MG63 (cell line): Measurements from ENCODE around the gene OPRD1. TPM values are rescaled to one million over a fixed set of nuclear protein-coding genes. Genes with fewer than 3 reads are reported as not detected.
A peak's percentile ranks its signal among the peaks of the same experiment; 100 is the strongest.
"Not testable (repeated sequence)": the region's sequence is repeated elsewhere in the genome, so short reads cannot be mapped to it uniquely, and the experiment has no call there.

Experiments used
- DNase-seq: peaks from one replicate; pipeline ENCODE4 v3.0.0-alpha.2; 2020
- H3K27me3 ChIP-seq: fragments of 250-450 bp; sonication (Bioruptor Pico); 2 replicates; pipeline ENCODE4 v1.5.1; 2020; ENCODE audit warnings: mild to moderate bottlenecking, moderate library complexity
- H3K36me3 ChIP-seq: fragments of 250-450 bp; sonication (Bioruptor Pico); 2 replicates; pipeline ENCODE4 v1.5.1; 2020; ENCODE audit warnings: mild to moderate bottlenecking, moderate library complexity
- H3K4me3 ChIP-seq: fragments of 250-450 bp; sonication (Bioruptor Pico); 2 replicates; pipeline ENCODE4 v1.5.1; 2020; ENCODE audit warnings: mild to moderate bottlenecking, moderate library complexity
- H3K9me3 ChIP-seq: fragments of 250-450 bp; sonication (Bioruptor Pico); 2 replicates; pipeline ENCODE4 v1.5.1; 2020; ENCODE audit warnings: mild to moderate bottlenecking, moderate library complexity
- total RNA-seq: library from RNA; depleted of rRNA; stranded (reverse); fragments of >200 nt; shearing (Covaris generic); gene quantifications from 2 replicates; pipeline ENCODE4 v1.2.3, GENCODE V29; 2014; ENCODE audit warnings: low replicate concordance

The OPRD1 gene
- total RNA-seq, 1 experiment from 2014 or later, result under 0.01 TPM

- Histone ChIP-seq H3K4me3 (no peak overlapping the region), H3K27me3 (no peaks in the 10 kb centered on the region), H3K36me3 (no peaks in the 10 kb centered on the region), H3K9me3 (no peaks in the 10 kb centered on the region)
- peak; percentile 52 for DNase-seq
These were observed 48.5 kb downstream of the OPRD1 start for GRCh38 chr1:28860332-28861073.

DNA sequence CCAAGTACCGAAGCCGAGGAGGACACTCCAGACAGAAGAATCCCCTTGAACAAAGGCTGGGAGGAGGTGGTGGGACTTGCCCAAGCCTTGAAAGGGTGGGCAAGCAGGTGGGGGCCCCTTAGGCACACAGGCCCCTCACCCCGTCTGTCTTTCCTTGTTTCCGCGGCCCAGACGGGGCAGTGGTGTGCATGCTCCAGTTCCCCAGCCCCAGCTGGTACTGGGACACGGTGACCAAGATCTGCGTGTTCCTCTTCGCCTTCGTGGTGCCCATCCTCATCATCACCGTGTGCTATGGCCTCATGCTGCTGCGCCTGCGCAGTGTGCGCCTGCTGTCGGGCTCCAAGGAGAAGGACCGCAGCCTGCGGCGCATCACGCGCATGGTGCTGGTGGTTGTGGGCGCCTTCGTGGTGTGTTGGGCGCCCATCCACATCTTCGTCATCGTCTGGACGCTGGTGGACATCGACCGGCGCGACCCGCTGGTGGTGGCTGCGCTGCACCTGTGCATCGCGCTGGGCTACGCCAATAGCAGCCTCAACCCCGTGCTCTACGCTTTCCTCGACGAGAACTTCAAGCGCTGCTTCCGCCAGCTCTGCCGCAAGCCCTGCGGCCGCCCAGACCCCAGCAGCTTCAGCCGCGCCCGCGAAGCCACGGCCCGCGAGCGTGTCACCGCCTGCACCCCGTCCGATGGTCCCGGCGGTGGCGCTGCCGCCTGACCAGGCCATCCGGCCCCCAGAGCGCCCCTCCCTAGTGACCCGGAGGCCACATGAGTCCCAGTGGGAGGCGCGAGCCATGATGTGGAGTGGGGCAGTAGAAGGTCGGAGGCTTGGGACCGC is 50.8 kb downstream of the OPRD1 start:
- H3K27me3 ChIP-seq, result no peaks in the 10 kb centered on the region
- no peaks in the 10 kb centered on the region for H3K36me3 ChIP-seq
- H3K9me3 ChIP-seq, result no peaks in the 10 kb centered on the region
- DNase-seq, result no peak
- H3K4me3 ChIP-seq, result no peak overlapping the region

DNA sequence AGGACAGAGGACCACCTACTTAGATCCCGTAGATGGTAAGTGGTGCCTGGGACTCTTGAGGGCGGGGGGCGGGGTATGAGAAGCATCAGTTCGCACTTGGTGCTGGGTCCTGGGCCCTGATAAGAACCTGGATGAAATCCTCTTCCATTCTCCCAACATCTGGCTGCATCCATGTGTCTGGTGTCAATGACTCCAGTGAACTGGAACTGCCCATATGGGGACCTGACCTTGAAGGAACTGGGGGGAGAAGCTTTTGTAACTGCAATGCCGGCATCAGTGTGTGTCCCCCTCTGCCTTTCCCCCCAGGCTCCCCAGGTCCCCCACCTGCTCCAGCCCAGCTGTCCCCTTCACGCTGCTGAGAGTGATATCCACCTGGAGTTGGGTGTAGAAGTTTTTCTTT is 52.7 kb downstream of the OPRD1 start:
- no peak for DNase-seq
- Histone ChIP-seq H3K27me3 (no peaks in the 10 kb centered on the region), H3K4me3 (no peak overlapping the region), H3K36me3 (no peaks in the 10 kb centered on the region), H3K9me3 (no peaks in the 10 kb centered on the region)

DNA sequence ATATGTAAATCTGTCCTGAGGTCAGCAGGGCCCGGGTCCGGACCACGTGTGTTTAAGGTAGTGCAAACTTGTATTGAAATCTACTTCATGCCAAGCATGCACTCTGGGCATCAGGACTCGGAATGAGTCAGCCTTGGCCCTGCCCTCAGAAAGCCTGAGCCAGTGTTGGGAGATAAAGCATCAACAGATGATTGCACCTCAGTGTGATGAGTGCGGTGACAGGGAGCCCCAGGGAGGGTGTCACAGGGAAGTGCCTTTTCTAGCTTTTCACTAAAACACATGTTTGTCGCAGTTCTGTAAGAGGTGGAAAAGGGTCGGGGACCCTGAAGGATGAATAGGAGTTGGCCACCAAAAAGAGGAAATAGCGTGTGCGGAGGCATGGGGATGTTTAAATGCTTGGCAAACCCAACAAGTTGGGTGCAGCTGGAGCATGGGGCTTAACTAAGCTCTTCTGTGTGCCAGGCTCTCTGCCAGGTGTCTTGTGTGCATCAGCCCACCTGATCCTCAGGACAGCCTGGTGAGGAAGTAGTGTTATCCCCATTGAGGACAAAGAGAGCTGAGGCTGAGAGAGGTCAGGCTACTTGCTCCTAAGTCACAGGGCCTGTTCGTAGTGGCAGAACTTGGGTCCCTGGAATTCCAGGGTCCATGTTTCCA is 54.2 kb downstream of the OPRD1 start:
- Histone ChIP-seq H3K27me3 (no peaks in the 10 kb centered on the region), H3K36me3 (no peaks in the 10 kb centered on the region), H3K9me3 (no peaks in the 10 kb centered on the region), H3K4me3 (no peak overlapping the region)
- DNase-seq, result peak; percentile 75

GRCh38 chr1:28867850-28868249 is 55.9 kb downstream of the OPRD1 start:
- H3K4me3 ChIP-seq, result no peak overlapping the region
- H3K27me3 ChIP-seq, result no peaks in the 10 kb centered on the region
- DNase-seq, result no peak
- no peaks in the 10 kb centered on the region for H3K36me3 ChIP-seq
- H3K9me3 ChIP-seq, result no peaks in the 10 kb centered on the region

DNA sequence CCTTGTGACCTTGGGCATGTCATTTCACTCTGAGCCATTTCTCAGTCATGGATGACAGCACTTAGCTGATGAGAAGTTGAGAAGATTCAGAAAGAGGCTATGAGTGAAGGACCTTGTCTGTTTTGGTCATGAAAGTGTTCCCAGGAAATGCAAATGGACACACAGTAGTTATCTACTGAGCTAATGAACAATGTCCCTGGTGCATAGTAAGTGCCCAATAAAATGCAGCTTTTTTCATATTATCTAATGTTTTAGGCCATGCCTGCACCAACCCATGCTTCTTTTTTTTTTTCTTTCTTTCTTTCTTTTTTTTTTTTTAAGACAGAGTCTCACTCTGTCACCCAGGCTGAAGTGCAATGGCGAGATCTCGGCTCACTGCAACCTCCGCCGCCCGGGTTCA is 58.0 kb downstream of the OPRD1 start:
- no peaks in the 10 kb centered on the region for H3K9me3 ChIP-seq
- no peak overlapping the region for H3K4me3 ChIP-seq
- no peak for DNase-seq
- H3K27me3 ChIP-seq, result no peaks in the 10 kb centered on the region
- no peaks in the 10 kb centered on the region for H3K36me3 ChIP-seq

GRCh38 chr1:28871631-28872401 is 59.8 kb downstream of the OPRD1 start:
- Histone ChIP-seq H3K36me3 (no peaks in the 10 kb centered on the region), H3K9me3 (no peaks in the 10 kb centered on the region), H3K4me3 (no peak overlapping the region), H3K27me3 (peaks cover 4% of the 10 kb centered on the region)
- DNase-seq, result no peak

DNA sequence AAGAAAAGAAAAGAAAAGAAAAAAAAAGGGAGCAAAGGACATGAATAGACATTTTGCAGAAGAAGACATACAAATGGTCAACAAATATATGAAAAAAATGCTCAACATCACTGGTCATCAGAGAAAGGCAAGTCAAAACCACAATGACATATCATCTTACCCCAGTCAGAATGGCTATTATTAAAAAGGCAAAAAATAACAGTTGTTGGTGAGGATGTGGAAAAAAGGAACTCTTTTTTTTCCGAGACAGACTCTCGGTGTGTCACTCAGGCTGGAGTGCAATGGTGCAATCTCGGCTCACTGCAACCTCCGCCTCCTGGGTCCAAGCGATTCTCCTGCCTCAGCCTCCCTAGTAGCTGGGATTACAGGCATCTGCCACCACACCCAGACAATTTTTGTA is 63.2 kb downstream of the OPRD1 start:
- not testable (repeated sequence) for H3K36me3 ChIP-seq, DNase-seq, H3K27me3 ChIP-seq, H3K4me3 ChIP-seq, H3K9me3 ChIP-seq

- peaks cover 7% of the 10 kb centered on the region for H3K27me3 ChIP-seq
- no peaks in the 10 kb centered on the region for H3K9me3 ChIP-seq
- DNase-seq, result peak; percentile 49
- no peaks in the 10 kb centered on the region for H3K36me3 ChIP-seq
- no peak overlapping the region for H3K4me3 ChIP-seq
These were observed 65.3 kb downstream of the OPRD1 start for GRCh38 chr1:28877132-28877781.

- Histone ChIP-seq H3K4me3 (no peak overlapping the region), H3K9me3 (no peaks in the 10 kb centered on the region), H3K36me3 (no peaks in the 10 kb centered on the region), H3K27me3 (peaks cover 7% of the 10 kb centered on the region)
- DNase-seq, result no peak
These were observed 66.8 kb downstream of the OPRD1 start for GRCh38 chr1:28878796-28879195.

DNA sequence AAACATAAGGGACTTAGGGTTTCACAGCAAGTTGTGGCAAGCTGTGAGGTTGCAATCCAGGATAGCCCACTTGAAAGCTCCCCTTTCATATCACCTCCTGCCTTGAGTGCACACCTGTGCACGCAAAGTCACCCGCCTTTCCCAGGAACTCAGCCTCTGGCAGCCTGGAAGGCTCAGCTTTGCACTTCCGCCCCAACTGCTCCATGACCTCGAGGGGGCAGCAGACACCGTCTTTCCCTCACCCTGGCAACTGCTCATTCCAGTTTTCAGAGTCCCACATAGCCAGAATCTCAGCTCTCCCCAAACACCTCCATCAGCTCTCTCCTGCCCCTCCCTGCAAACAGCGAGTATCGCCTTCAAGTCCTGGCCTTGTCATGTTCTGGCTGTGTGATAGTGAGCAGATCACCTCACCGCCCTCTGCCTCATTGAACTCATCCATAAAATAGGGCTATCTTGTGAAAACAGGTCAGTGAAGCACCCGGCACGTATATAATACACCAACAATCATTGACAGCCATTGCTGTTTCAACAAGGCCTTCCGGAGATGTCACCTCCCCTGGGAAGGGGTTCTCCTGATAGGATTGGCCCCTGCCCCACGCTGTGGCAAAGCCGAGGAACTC is 70.1 kb downstream of the OPRD1 start:
- Histone ChIP-seq H3K9me3 (no peaks in the 10 kb centered on the region), H3K36me3 (no peaks in the 10 kb centered on the region), H3K27me3 (no peaks in the 10 kb centered on the region), H3K4me3 (no peak overlapping the region)
- peak; percentile 78 for DNase-seq

GRCh38 chr1:28883242-28883616 is 71.3 kb downstream of the OPRD1 start:
- Histone ChIP-seq H3K4me3 (no peak overlapping the region), H3K9me3 (no peaks in the 10 kb centered on the region), H3K36me3 (no peaks in the 10 kb centered on the region), H3K27me3 (no peaks in the 10 kb centered on the region)
- DNase-seq, result no peak

- no peaks in the 10 kb centered on the region for H3K27me3 ChIP-seq
- DNase-seq, result no peak
These were observed 73.5 kb downstream of the OPRD1 start for GRCh38 chr1:28885472-28885877.

GRCh38 chr1:28885977-28886730 is 74.2 kb downstream of the OPRD1 start:
- Histone ChIP-seq H3K27me3 (no peaks in the 10 kb centered on the region), H3K9me3 (no peaks in the 10 kb centered on the region), H3K36me3 (no peaks in the 10 kb centered on the region), H3K4me3 (no peak overlapping the region; the same call in 1 of the 2 replicates)
- DNase-seq, result no peak

More at GRCh38 chr1:28885472-28885877, 73.5 kb downstream of the OPRD1 start:
- Histone ChIP-seq H3K36me3 (no peaks in the 10 kb centered on the region), H3K9me3 (no peaks in the 10 kb centered on the region), H3K4me3 (no peak overlapping the region)

GRCh38 chr1:28886731-28887418 is 74.9 kb downstream of the OPRD1 start:
- peak; percentile 76 for DNase-seq
- peak overlapping the region; percentile 65 for H3K4me3 ChIP-seq
- H3K36me3 ChIP-seq, result no peaks in the 10 kb centered on the region
- H3K9me3 ChIP-seq, result no peaks in the 10 kb centered on the region
- no peaks in the 10 kb centered on the region for H3K27me3 ChIP-seq
